Liver (tissue), 3 donors: ENCODE data around the gene PRPF40B.

ENCODE experiments used
- CTCF ChIP-seq: fragments of 150-350 bp; IDR thresholded peaks from 2 replicates; pipeline ENCODE4 v1.5.1; 2017; ENCODE audit warnings: improper control_type of control experiment, low read depth, low read length; ENCODE audit not compliant: missing input control
- FOXA1 ChIP-seq: IDR thresholded peaks from 2 replicates; pipeline ENCODE4 v1.6.1; 2016; ENCODE audit warnings: antibody characterized with exemption
- JUND ChIP-seq, 2 donors: IDR thresholded peaks; 2 replicates each; pipeline ENCODE4 v1.6.1; 2016; ENCODE audit warnings: antibody characterized with exemption in 2 of 2
- RAD21 ChIP-seq, 2 donors: IDR thresholded peaks; 2 replicates each; pipeline ENCODE4 v1.6.1; 2016; ENCODE audit warnings: antibody characterized with exemption in 2 of 2, mild to moderate bottlenecking in 2 of 2
- RXRA ChIP-seq, 2 donors: IDR thresholded peaks; 2 replicates each; pipeline ENCODE4 v1.6.1; 2017 to 2018; ENCODE audit warnings: antibody characterized with exemption in 2 of 2, mild to moderate bottlenecking in 1 of 2
- TAF1 ChIP-seq: conservative IDR thresholded peaks from 2 replicates; pipeline ENCODE4 v1.6.1; 2016; ENCODE audit warnings: antibody characterized with exemption, mild to moderate bottlenecking
- YY1 ChIP-seq: IDR thresholded peaks from 2 replicates; pipeline ENCODE4 v1.6.1; 2016; ENCODE audit warnings: antibody characterized with exemption, mild to moderate bottlenecking
- donor health status: healthy.
- donor health status: healthy.

- TF ChIP-seq CTCF (no peak), JUND (IDR thresholded peaks at IDR 0.05) (no peak), YY1 (no peak), RXRA (IDR thresholded peaks at IDR 0.05) (no peak), TAF1 (no peak), FOXA1 (no peak), RAD21 (IDR thresholded peaks at IDR 0.05) (no peak)
Measured at GRCh38 chr12:49618576-49618975, 4.8 kb upstream of the PRPF40B start.
